ENCODE results near the gene CHRNB4. TPM values are rescaled to one million over a fixed set of nuclear protein-coding genes. Genes with fewer than 3 reads are reported as not detected.

The CHRNB4 gene
- total RNA-seq, 1 donor from 2014 or later = not detected

DNA sequence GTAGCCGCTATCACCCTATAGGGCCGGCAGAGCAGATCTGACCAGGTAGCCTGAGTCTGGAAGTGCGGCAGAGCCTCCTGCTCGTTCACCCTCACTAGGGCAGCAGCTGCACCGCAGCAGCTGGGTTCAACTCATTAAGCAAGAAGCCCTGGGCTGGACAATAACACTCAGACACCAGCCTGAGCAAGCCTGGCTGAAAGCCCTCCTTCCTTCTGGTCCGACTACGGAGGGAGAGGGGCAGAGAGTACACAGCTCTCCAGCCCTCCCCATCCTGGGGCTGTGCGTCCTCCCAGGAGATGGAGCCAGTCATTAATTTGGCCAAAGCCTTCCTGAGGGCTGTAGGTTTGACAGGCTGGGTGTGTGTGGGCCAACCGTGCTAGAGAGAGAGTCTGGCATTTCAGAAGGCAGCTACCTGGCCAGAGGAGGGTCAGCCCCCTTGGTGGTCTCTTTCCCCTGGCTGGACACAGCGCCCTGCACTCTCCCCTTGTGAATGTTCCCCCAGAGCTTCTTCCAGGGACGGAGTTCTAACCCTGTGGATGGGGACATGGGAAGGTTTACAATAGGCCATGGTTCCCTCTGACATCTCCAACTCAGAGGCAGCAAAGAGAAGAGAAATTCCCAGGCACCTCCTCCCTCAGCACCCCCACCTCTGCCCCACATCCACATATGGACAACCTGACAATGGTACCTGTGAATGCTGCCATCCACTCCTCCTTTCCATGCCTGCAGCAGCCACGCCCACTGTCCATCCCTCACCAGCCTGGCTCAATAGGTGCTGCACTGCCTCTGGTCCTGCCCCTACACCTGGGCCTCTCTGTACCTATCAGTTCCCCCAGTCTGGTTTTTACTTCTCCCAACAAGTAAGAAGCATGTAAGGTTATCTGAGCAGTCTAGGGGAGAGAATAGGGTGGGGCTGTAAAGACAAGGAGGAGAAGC is 6.5 kb downstream of the CHRNB4 start:
- no peak for DNase-seq (ENCODE audit: extremely low read depth, low read depth, low spot score)

- no peak for DNase-seq (ENCODE audit: extremely low read depth, low read depth, low spot score)
These were observed 7.7 kb downstream of the CHRNB4 start for GRCh38 chr15:78633348-78633747.

- no peak for DNase-seq (ENCODE audit: extremely low read depth, low read depth, low spot score)
These were observed 9.9 kb downstream of the CHRNB4 start for GRCh38 chr15:78630886-78631633.

DNA sequence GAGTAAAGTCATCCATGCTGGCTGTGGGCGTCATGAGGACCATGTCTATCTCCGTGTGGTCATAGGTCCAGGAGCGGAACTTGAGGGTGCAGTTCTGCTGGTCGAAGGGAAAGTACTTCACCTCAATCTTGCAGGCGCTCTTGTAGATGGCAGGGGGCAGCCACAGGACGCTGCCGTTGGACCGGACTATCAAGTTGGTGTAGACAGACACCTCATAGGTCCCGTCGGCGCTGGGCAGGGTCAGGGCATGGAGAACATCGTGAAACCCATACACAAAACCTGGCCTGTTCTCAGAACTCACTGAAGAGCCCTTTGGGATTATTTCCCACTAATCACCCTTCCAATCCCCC is 11.3 kb downstream of the CHRNB4 start:
- DNase-seq (ENCODE audit: extremely low read depth, low read depth, low spot score) = no peak

GRCh38 chr15:78629031-78629715 is 11.8 kb downstream of the CHRNB4 start:
- no peak for DNase-seq (ENCODE audit: extremely low read depth, low read depth, low spot score)

DNA sequence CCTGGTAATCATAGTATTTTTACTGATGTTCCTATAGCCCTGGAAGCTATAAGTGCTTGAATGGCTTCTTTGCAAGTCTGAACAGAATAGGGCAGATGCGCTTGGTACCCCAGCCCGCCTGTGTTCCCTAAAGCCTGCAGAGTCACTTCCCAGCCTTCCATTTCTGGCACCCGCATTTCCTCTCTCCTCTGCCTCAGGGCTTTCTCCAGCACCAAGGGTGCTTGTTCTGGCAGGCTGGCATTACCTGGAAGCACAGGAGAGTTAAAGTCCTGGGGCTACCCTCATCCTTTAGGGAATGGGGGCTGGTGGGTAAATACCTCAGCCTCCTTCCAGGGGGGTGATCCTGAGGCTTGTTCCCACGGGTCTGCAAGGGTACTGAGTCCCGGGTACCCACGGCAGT is 12.8 kb downstream of the CHRNB4 start:
- no peak for DNase-seq (ENCODE audit: extremely low read depth, low read depth, low spot score)

DNA sequence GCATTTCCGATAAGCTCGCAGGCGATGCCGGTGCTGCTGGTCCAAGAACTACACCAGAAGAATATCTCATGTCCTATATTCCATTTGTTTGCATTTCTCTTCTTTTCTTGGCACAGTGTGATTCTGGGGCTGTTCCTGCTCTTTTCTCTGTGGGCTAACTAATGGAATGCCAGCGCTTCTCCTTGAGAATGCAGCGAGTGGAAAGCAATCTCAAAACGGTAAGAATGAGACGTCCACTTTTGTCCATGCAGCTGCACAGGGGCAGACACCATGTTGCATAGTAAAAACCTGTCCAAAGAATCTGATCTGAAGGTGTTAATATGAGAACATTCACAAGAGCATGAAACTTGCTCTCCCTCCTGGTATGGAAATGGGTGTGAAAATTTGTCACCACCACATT is 13.7 kb downstream of the CHRNB4 start:
- no peak for DNase-seq (ENCODE audit: extremely low read depth, low read depth, low spot score)

GRCh38 chr15:78626381-78626995 is 14.5 kb downstream of the CHRNB4 start:
- no peak for DNase-seq (ENCODE audit: extremely low read depth, low read depth, low spot score)

DNA sequence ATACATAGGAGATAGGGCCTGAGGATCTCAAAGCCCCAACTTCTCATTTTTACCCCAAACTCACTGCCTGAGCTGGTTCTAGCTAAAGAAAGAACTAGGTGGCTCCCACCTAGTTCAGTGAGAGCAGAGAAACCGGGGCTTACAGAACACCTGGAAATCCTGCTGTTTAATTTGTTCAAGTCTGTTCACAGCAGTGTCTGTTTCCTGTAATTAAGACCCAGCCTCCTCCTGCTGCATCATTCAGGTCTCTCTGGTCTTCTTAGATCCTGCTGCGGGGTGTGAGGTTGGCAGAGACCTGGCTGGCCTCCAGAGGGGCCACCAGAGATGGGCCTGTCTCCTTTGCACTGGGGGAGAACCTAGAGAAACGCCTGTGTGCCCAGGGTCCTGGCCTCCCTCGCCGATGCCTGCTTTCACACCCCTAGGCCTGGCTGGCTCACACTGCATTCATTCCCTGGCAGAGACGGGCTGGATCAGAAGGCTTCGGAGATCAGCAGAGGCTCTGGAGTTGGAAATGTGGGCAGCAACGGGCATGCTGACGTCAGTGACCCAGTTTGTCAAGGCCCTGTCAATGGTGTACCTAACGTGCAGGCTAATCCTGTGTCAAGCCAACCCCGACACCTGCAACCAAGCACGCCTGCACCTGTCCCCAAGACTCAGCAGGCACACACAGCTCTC is 15.3 kb downstream of the CHRNB4 start:
- no peak for DNase-seq (ENCODE audit: extremely low read depth, low read depth, low spot score)

DNA sequence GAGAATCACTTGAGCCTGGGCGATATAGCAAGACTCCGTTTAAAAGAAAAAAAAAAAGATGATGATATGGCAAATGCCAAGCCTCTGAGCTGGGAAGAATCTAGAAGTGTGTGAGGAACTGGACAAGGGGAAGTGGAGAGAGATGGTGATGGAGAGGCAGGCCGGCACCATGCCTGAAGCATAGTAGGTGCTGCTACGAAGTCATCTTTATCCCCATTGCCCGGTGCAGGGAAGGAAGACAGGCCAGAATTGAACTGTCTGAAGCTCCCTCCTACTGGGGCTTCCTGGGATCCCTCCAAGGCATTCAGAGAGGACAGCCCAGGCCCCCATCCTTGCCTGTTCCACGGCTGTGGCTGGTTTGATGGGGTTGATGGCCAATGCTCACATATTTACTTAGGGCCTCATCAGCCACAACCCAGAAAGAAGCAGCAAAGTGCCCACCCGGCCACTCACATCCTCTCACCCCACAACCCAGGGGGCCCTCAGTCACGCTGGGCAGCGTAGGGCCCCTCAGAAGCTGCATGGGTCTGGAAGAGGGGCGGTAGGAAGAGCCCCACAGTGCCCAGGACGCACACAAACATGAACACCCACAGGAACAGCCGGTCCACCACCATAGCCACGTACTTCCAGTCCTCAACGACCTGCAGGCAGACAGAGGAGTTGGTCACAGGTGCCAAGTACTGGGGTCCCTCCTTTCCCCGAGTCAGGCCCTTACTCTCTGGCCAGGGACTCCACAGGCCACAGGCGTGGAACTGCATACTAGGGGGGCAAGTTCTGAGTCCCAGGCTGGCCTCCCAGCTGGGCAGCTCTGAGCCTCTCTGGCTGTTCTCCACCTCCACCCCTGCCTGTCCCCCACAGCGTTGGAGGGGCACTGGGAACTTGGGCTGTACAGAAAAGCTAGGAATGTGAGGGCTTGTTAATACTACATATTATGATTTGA is 16.1 kb downstream of the CHRNB4 start:
- DNase-seq (ENCODE audit: extremely low read depth, low read depth, low spot score) = no peak

DNA sequence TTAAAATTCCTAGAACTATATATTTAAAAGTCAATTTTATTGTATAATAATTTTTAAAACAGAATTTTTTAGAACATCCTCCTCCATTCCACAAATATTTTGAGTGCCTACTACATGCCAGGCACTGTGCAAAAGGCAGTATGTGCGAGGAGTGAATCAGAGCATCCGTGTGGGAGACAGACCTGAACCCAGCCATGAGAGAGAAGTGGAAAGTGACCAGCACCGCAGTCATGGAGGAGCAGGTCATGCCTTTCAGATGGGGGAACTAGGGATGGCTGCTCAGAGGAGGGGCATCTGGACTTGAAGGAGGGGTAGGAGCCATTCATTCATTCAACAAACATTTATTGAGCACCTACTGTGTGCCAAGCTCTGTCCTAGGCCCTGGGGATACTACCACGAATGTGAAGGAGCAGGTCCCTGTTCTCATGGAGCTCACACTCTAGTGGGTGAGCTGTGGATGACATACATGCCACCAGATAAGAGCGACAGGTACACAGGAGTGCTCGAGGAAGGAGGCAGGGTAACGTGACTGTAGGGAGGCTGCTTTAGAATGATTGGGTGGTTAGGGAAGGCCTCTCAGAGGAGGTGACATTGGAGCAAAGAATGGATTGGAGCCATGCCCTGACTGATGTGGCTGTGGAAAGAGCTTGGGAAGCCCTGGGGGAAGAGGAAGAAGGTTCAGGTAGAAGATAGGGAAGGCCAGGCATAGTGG is 17.1 kb downstream of the CHRNB4 start:
- DNase-seq (ENCODE audit: extremely low read depth, low read depth, low spot score) = no peak

DNA sequence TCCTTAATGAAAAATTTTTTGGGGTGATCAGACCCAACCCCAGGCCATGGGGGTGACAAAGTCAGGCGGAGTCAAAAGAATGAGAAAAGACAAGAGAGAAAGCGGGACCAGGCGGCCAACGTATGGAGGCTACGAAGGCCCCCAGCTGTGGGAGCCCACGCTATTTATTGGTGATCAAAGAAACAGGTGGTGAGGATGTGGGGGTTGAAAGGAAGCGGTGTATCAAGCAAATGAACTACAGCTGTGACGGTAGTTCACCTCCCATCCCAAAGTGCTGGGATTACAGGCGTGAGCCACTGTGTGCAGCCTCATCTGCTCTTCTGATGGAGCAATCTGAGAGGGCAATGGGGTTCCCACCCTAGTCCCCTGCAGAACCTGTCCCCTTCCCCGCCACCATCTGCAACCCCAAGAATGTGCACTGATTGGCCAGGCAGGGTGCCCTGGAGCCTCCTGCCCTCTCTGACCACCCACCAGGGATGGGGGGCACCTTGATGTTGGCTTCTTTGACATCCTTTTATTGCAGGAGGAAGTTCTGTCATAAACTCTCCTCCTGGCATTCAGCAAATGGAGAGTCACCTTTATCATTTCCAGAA is 19.1 kb downstream of the CHRNB4 start:
- DNase-seq (ENCODE audit: extremely low read depth, low read depth, low spot score) = no peak

GRCh38 chr15:78620527-78621421 is 20.2 kb downstream of the CHRNB4 start, which contains the start of gene CHRNA3:
Gene CHRNA3 (minus strand): TSS chr15:78620996. CDS start chr15:78620794, 202 bp downstream.
- no peak for DNase-seq (ENCODE audit: extremely low read depth, low read depth, low spot score)

DNA sequence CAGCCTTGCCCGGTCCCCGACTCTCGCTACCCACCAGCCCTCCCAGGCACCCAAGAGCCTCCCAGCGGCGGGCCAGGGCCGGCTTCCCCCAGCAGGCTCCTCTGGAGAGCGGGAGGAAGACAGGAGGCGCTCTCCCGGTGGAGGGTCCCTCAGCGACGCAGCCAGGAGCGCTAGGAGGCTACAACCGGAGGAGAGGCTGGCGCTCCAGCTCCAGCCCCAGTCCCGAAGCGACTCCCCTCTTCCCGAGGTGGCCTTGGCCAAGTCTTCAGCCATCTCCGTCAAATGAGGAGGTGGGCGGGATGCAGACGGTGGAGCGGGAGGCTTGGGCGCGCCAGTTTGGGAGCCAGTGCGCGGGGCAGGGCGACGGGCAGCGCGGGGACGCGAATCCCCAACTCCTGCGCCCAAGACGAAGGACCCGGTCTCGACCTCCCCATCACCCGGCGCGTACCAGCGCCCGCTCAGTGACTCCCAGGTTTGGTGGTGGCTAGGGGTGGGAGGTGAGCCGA is 20.9 kb downstream of the CHRNB4 start:
- no peak for DNase-seq (ENCODE audit: extremely low read depth, low read depth, low spot score)

- no peak for DNase-seq (ENCODE audit: extremely low read depth, low read depth, low spot score)
These were observed 21.7 kb downstream of the CHRNB4 start for GRCh38 chr15:78619022-78619950.

DNA sequence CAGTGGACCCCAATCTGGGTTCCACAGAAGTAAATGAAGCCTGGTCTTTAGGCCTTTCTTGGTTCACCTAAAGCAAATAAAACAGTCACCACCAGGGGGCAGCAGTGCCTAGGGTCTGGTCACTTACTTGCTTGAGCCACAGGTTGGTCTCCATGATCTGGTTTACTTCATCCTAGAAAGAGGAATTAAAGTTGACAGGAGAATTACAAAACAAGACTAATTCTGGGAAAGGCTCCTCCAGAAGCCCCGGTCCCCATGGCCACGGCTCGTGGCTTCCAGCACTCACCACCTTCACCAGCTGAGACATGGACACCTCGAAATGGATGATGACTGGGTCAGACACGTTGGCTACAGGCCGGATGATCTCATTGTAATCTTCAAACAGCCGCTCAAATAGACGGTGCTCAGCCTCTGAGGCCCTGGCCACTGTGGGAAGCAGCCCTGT is 22.5 kb downstream of the CHRNB4 start:
- peak; percentile 74 for DNase-seq (ENCODE audit: extremely low read depth, low read depth, low spot score)

Data from glomerular endothelial cell (primary cell).